Subcutaneous abdominal adipose tissue (tissue), 5 donors: ENCODE results near the gene SOBP.

Experiments used
- H3K27ac ChIP-seq: one replicate; pipeline ENCODE4 v1.7.0; 2013; ENCODE audit warnings: low read depth, mild to moderate bottlenecking, inconsistent platforms, low read length, moderate library complexity
- H3K27me3 ChIP-seq, 5 donors: one replicate each; pipeline ENCODE4 v1.7.0; 2013; ENCODE audit warnings: low read length in 5 of 5, inconsistent platforms in 1 of 5; ENCODE audit not compliant: control insufficient read depth in 5 of 5, insufficient read depth in 4 of 5
- H3K36me3 ChIP-seq, 5 donors: one replicate each; pipeline ENCODE4 v1.7.0; 2013; ENCODE audit warnings: low read length in 5 of 5; ENCODE audit not compliant: control insufficient read depth in 5 of 5, insufficient read depth in 5 of 5
- H3K4me1 ChIP-seq, 5 donors: one replicate each; pipeline ENCODE4 v1.7.0; 2013; ENCODE audit warnings: low read length in 5 of 5, mild to moderate bottlenecking in 3 of 5, moderate library complexity in 1 of 5; ENCODE audit not compliant: control insufficient read depth in 5 of 5, insufficient read depth in 5 of 5
- H3K4me3 ChIP-seq, 5 donors: one replicate each; pipeline ENCODE4 v1.7.0; 2013; ENCODE audit warnings: low read length in 5 of 5, low read depth in 1 of 5
- H3K9ac ChIP-seq, 5 donors: one replicate each; pipeline ENCODE4 v1.7.0; 2013; ENCODE audit warnings: low read length in 5 of 5, mild to moderate bottlenecking in 4 of 5, moderate library complexity in 3 of 5
- H3K9me3 ChIP-seq, 5 donors: one replicate each; pipeline ENCODE4 v1.7.0; 2013; ENCODE audit warnings: low read length in 5 of 5; ENCODE audit not compliant: control insufficient read depth in 5 of 5
- donor health status: healthy.
- donor health status: healthy.
- donor health status: healthy.
- donor health status: healthy.
- donor health status: healthy.

The SOBP gene, protein sequence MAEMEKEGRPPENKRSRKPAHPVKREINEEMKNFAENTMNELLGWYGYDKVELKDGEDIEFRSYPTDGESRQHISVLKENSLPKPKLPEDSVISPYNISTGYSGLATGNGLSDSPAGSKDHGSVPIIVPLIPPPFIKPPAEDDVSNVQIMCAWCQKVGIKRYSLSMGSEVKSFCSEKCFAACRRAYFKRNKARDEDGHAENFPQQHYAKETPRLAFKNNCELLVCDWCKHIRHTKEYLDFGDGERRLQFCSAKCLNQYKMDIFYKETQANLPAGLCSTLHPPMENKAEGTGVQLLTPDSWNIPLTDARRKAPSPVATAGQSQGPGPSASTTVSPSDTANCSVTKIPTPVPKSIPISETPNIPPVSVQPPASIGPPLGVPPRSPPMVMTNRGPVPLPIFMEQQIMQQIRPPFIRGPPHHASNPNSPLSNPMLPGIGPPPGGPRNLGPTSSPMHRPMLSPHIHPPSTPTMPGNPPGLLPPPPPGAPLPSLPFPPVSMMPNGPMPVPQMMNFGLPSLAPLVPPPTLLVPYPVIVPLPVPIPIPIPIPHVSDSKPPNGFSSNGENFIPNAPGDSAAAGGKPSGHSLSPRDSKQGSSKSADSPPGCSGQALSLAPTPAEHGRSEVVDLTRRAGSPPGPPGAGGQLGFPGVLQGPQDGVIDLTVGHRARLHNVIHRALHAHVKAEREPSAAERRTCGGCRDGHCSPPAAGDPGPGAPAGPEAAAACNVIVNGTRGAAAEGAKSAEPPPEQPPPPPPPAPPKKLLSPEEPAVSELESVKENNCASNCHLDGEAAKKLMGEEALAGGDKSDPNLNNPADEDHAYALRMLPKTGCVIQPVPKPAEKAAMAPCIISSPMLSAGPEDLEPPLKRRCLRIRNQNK

DNA sequence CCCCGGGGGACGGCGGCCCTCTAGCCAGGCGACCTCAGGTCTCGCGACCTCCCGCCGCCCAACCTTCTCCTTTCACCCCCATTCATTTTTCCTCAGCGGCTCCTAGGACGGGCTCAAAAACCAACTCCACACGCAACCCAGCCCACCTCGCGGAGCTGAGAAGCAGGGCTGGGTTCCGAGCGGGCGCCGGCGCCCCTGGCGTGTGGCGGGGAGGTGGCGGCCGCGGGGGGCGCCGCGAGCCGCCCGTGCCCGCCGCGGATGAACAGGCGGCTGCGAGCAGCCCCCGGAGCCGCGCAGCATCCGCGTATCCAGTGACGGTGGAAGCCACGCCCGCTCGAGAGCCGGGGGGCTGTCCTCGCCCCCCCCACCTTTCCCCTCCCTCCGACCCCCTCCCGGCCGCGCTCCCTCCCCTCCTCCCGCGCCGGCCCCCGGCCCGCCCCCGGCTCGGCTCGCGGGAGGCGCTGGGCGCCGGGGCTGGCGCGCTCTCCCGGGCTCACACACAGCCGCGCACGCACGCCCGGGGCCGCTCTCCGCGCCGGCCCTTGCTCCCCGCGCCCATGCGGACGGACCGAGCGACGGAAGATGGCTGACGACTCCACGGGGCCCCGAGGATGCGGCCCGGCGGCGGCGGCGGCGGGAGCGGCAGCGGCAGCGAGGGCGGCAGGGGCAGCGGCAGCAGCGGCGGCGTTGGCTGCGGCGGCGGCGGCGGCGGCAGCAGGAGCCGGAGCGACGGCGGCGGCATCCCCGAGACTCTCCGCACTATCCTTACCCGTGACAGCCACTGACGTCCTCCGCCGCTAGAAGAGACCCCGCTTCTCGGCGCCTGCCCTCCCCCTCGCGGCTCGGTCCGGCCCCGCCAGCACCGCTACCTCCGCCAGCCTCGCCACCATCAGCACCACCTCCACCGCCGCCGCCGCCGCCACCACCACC lies at the start of gene SOBP:
Gene SOBP (plus strand): TSS at position 482 of the 930 bp plus-strand sequence. CDS start 500 bp downstream, outside the sequence.
- Histone ChIP-seq H3K27ac (peak within 1 kb of the TSS; percentile 47), H3K4me1 (peaks cover 3 to 62% (median 44%) of the 10 kb centered on the region in 5 donors), H3K9me3 (no peaks in the 10 kb centered on the region), H3K36me3 (no peaks in the 10 kb centered on the region), H3K27me3 (peaks cover 0 to 36% (median 13%) of the 10 kb centered on the region in 5 donors), H3K4me3 (peak within 1 kb of the TSS; percentile 72 to 78 (median 75)), H3K9ac (peak within 1 kb of the TSS in 4 of 5 donors; percentile 45 to 66 (median 56))

DNA sequence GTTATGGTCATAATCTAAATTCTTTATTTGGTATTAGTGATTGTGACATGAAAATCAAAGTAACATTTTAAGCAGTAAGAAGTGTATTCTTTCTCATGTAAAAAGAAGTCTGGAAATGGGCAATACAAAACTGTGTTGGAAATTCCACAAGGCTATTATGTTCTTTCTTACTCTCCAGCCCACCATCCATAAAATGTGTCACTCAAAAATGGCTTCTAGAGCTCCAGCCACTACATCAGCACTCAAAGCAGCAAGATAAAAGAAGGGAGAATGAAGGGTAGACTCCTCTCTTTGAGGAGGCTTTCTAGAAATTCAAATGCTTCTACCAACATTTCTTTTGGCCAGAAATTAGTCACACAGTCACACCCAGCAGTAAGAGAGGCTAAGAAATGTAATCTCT lies 49.0 kb upstream of the SOBP start:
- Histone ChIP-seq H3K27me3 (no peaks in the 10 kb centered on the region), H3K4me3 (no peak overlapping the region), H3K9me3 (no peaks in the 10 kb centered on the region), H3K9ac (no peak overlapping the region), H3K27ac (no peak overlapping the region), H3K36me3 (no peaks in the 10 kb centered on the region), H3K4me1 (no peaks in the 10 kb centered on the region)

DNA sequence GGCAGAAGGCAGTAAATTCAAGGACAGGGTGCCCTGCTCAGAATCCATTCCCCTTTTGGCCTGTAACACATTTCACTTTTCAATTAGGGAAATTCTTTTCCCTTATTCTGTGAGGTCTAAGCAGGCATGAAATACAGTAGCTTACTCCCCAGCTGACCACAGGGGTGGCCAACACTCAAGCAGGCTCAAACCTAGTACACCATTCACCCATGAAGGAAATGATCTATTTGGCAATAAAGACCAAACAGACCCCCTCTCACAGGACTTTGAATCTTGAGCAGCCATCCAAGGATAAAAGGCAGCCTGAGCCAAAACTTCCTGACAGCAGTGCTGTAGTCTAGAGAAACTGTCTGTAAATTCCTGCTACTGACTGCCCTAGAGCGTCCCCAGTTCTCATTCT lies 48.2 kb upstream of the SOBP start:
- no peak overlapping the region for H3K4me3 ChIP-seq
- no peaks in the 10 kb centered on the region for H3K9me3 ChIP-seq

DNA sequence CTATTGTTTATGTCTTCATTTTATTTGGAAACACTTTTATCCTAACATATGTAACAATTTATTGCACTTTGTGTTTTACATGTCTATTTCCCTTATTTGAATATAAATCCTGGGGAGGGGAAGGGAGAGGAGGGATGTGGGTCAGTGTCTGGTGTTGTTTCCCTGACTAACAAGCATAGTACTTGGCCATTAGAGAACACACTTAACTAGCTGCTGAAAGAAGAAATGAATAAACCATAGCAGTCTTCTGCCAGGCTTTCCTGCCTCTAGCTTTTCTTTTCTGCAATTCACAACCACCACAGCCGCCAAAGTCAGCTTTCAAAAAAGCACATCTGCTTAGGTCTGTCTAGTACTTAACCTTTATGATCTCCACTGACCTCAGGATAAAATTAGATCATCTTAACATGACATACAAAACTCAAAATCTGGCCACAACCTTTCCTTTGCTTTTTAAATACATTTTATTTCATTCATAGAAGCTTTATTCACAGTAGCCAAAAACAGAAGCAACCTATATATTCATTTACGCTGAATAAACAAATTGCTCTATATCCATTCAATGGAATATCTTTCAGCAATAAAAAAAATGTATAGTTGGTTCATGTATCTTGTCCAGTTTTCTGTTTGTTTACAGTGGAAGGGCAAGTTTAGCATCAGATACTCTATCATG lies 46.8 kb upstream of the SOBP start:
- Histone ChIP-seq H3K9me3 (peaks cover 5 to 10% (median 9%) of the 10 kb centered on the region in 5 donors), H3K36me3 (no peaks in the 10 kb centered on the region), H3K27me3 (no peaks in the 10 kb centered on the region)

More for the DNA sequence above, 48.2 kb upstream of the SOBP start:
- H3K27ac ChIP-seq: no peak overlapping the region
- no peak overlapping the region for H3K9ac ChIP-seq
- H3K36me3 ChIP-seq: no peaks in the 10 kb centered on the region
- no peaks in the 10 kb centered on the region for H3K27me3 ChIP-seq
- H3K4me1 ChIP-seq: no peaks in the 10 kb centered on the region

DNA sequence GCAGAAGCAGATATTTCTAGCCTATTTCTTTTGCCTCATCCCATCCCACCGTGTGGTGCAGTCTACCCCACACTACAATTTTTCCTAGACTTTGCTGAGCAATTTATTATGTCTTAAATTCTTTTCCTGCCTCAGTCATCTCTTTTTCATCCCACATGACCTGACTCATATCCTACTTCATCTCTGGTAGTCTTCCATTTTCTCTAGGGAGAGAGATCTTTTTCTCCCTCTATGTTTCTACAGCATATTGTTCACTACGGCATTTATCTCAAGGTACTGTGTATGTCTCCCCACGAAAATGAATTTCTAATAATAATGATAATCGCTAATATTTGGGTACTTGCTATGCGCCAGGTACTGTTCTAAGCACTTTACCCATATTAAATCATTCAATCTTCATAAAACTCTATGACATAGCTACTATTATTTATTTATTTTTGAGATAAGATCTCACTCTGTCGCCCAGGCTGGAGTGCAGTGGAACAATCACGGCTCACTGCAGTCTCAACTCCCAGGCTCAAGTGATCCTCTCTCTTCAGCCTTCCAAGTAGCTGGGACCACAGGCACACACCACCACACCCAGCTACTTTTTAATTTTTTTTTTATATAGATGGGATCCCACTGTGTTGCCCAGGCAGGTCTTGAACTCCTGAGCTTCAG lies 46.2 kb upstream of the SOBP start:
- Histone ChIP-seq H3K9ac (no peak overlapping the region), H3K36me3 (no peaks in the 10 kb centered on the region), H3K27ac (no peak overlapping the region), H3K4me3 (no peak overlapping the region), H3K4me1 (no peaks in the 10 kb centered on the region), H3K9me3 (peaks cover 5 to 10% (median 10%) of the 10 kb centered on the region in 5 donors), H3K27me3 (no peaks in the 10 kb centered on the region)

More for the DNA sequence above, 46.8 kb upstream of the SOBP start:
- no peak overlapping the region for H3K27ac ChIP-seq
- H3K9ac ChIP-seq: no peak overlapping the region
- no peaks in the 10 kb centered on the region for H3K4me1 ChIP-seq
- H3K4me3 ChIP-seq: no peak overlapping the region

DNA sequence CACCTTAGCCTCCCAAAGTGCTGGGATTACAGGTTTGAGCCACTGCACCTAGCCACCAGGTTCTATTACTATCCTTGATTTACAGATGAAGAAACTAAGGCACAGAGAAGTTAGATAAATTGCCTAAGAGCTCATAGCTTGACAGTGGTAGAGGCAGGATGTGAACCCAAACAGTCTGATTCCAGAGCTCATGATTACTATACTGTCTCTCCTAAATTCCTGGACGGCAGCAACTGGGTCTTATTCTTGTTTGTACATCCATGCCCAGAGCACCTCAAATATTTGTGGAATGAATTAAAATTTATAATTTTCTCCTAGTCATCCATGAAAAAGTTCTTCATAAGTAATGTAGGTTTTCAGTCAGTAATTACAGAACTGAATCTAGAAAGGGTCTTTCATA lies 45.6 kb upstream of the SOBP start:
- Histone ChIP-seq H3K4me3 (no peak overlapping the region), H3K36me3 (no peaks in the 10 kb centered on the region), H3K27me3 (no peaks in the 10 kb centered on the region), H3K27ac (no peak overlapping the region), H3K9me3 (peaks cover 5 to 10% (median 10%) of the 10 kb centered on the region in 5 donors), H3K4me1 (no peaks in the 10 kb centered on the region), H3K9ac (no peak overlapping the region)

DNA sequence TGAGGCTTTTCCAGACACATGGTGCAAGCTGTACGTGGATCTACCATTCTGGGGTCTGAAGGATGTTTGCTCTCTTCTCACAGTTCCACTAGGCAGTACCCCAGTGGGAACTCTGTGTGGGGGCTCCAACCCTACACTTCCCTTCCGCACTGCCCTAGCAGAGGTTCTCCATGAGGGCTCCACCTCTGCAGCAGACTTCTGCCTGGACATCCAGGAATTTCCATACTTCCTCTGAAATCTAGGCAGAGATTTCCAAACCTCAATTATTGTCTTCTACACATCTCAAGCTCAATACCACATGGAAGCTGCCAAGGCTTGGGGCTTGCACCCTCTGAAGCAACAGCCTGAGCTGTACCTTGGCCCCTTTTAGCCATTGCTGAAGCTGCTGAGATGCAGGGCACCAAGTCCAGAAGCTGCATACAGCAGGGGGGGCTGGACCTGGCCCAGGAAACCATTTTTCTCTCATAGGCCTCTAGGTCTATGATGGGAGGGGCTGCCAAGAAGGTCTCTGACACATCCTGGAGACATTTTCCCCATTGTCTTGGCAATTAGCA lies 42.2 kb upstream of the SOBP start:
- Histone ChIP-seq H3K4me1 (peaks cover 0 to 4% (median 0%) of the 10 kb centered on the region in 5 donors), H3K9me3 (peaks cover 5 to 10% (median 10%) of the 10 kb centered on the region in 5 donors), H3K27me3 (no peaks in the 10 kb centered on the region), H3K4me3 (no peak overlapping the region), H3K36me3 (no peaks in the 10 kb centered on the region), H3K9ac (no peak overlapping the region), H3K27ac (no peak overlapping the region)

DNA sequence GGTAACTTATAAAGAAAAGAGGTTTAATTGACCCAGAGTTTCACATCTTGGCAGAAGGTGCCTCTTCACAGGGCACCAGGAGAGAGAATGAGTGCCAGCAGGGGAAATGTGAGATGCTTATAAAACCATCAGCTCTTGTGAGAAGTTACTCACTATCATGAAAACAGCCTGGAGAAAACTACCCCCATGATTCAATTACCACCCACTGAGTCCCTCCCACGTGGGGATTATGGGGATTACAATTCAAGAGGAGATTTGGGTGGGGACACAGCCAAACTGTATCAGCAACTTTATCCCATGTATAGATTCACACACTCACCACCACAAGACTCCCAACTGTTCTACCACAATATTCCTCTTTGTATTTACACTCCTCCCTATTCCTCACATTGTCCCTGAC lies 41.1 kb upstream of the SOBP start:
- no peak overlapping the region for H3K9ac ChIP-seq
- H3K4me1 ChIP-seq: peaks cover 0 to 4% (median 0%) of the 10 kb centered on the region in 5 donors
- peaks cover 5 to 10% (median 10%) of the 10 kb centered on the region in 5 donors for H3K9me3 ChIP-seq
- no peaks in the 10 kb centered on the region for H3K36me3 ChIP-seq
- no peak overlapping the region for H3K27ac ChIP-seq
- H3K27me3 ChIP-seq: no peaks in the 10 kb centered on the region
- no peak overlapping the region for H3K4me3 ChIP-seq
